Measurements from ENCODE around the gene TAS1R3. TPM values are rescaled to one million over a fixed set of nuclear protein-coding genes. Genes with fewer than 3 reads are reported as not detected.

Gene TAS1R3
- total and polyA plus RNA-seq, 2 experiments from 2014 or later = 0.14 TPM; not detected in 1

- no peak overlapping the region for H3K4me3 Mint-ChIP-seq
- H3K27me3 Mint-ChIP-seq (ENCODE audit: insufficient read depth, low read depth, poor library complexity) = peaks cover 28% of the 10 kb centered on the region
- ATAC-seq (no peak), DNase-seq (ENCODE audit: low spot score) (no peak)
- H3K9me2 ChIP-seq (ENCODE audit: insufficient read depth) = no peaks in the 10 kb centered on the region
- no peaks in the 10 kb centered on the region for H3K36me3 ChIP-seq (ENCODE audit: insufficient read depth)
- peaks cover 80% of the 10 kb centered on the region for H3K79me2 ChIP-seq (replicated peaks; ENCODE audit: insufficient read depth)
- no peak overlapping the region for H3K27ac Mint-ChIP-seq
- H3K4me3 ChIP-seq = no peak overlapping the region
- H3K36me3 Mint-ChIP-seq (ENCODE audit: low read depth) = peaks cover 43% of the 10 kb centered on the region
- H3K27ac ChIP-seq (ENCODE audit: low read depth) = no peak overlapping the region
- peaks cover 23% of the 10 kb centered on the region for H4K20me1 ChIP-seq (replicated peaks; ENCODE audit: insufficient read depth)
- no peak overlapping the region for H2AFZ ChIP-seq
- no peaks in the 10 kb centered on the region for H3K27me3 ChIP-seq (ENCODE audit: insufficient read depth)
- TF ChIP-seq JUNB (IDR thresholded peaks at IDR 0.05; ENCODE audit: unreplicated experiment) (no peak), EZH2phosphoT487 (IDR thresholded peaks at IDR 0.05; ENCODE audit: unreplicated experiment) (no peak), CTCF (conservative IDR thresholded peaks at IDR 0.05; ENCODE audit: low read depth in 2 of 2) (no peak), CREB1 (CRISPR knock-in tag; IDR thresholded peaks at IDR 0.05; ENCODE audit: low read depth) (no peak), ZNF114 (CRISPR knock-in tag; IDR thresholded peaks at IDR 0.05) (no peak), ZNF462 (CRISPR knock-in tag; IDR thresholded peaks at IDR 0.05) (no peak), EZH2 (IDR thresholded peaks at IDR 0.05; ENCODE audit: low read depth, unreplicated experiment) (no peak), REST (IDR thresholded peaks at IDR 0.05; ENCODE audit: unreplicated experiment) (no peak), ETS1 (IDR thresholded peaks at IDR 0.05) (no peak), POLR2AphosphoS5 (IDR thresholded peaks at IDR 0.05; ENCODE audit: low read depth) (no peak), STAT1 (IDR thresholded peaks at IDR 0.05; ENCODE audit: unreplicated experiment) (no peak), NANOG (IDR thresholded peaks at IDR 0.05; ENCODE audit: borderline replicate concordance) (no peak), ZNF331 (CRISPR knock-in tag; IDR thresholded peaks at IDR 0.05; ENCODE audit: low read depth) (no peak)
- H3K4me1 ChIP-seq (ENCODE audit: insufficient read depth) = peaks cover 3% of the 10 kb centered on the region; the same call in 1 of the 2 replicates
- no peak overlapping the region for H3K4me2 ChIP-seq
- peaks cover 20% of the 10 kb centered on the region for H3K4me1 Mint-ChIP-seq
- peaks cover 6% of the 10 kb centered on the region; the same call in 1 of the 2 replicates for H3F3A ChIP-seq (replicated peaks; ENCODE audit: low read depth)
- no peaks in the 10 kb centered on the region; the same call in 1 of the 3 replicates for H3K9me3 Mint-ChIP-seq
Observed at GRCh38 chr1:1320666-1321448, 10.2 kb upstream of the TAS1R3 start.
